Epithelial cell of prostate (primary cell): ENCODE results near the gene CENPO.

ENCODE experiments used
- DNase-seq: peaks from one replicate; pipeline ENCODE4 v3.0.0-alpha.2; 2011; ENCODE audit warnings: low read depth, low spot score
- H3K27ac ChIP-seq: fragments of 450-650 bp; 2 replicates; pipeline ENCODE4 v1.5.1; 2017; ENCODE audit warnings: mild to moderate bottlenecking

Gene CENPO

GRCh38 chr2:24853046-24853445 is 59.8 kb downstream of the CENPO start:
- no peak for DNase-seq
- H3K27ac ChIP-seq = no peak overlapping the region

GRCh38 chr2:24853996-24854395 is 60.8 kb downstream of the CENPO start:
- no peak for DNase-seq
- no peak overlapping the region for H3K27ac ChIP-seq

GRCh38 chr2:24855022-24855622 is 61.9 kb downstream of the CENPO start:
- H3K27ac ChIP-seq = no peak overlapping the region
- DNase-seq = no peak

GRCh38 chr2:24855726-24856125 is 62.5 kb downstream of the CENPO start:
- DNase-seq = no peak
- H3K27ac ChIP-seq = no peak overlapping the region

- DNase-seq = no peak
- no peak overlapping the region for H3K27ac ChIP-seq
Observed at GRCh38 chr2:24856791-24857211, 63.6 kb downstream of the CENPO start.

- no peak for DNase-seq
- no peak overlapping the region for H3K27ac ChIP-seq
Observed at GRCh38 chr2:24857746-24858145, 64.5 kb downstream of the CENPO start.

GRCh38 chr2:24858996-24859395 is 65.8 kb downstream of the CENPO start:
- no peak overlapping the region for H3K27ac ChIP-seq
- no peak for DNase-seq

- no peak overlapping the region for H3K27ac ChIP-seq
- DNase-seq = no peak
Observed at GRCh38 chr2:24859968-24860600, 66.9 kb downstream of the CENPO start.

GRCh38 chr2:24860631-24861030 is 67.4 kb downstream of the CENPO start:
- DNase-seq = no peak

GRCh38 chr2:24861500-24861899 is 68.3 kb downstream of the CENPO start:
- DNase-seq = no peak

More at GRCh38 chr2:24860631-24861030, 67.4 kb downstream of the CENPO start:
- no peak overlapping the region for H3K27ac ChIP-seq

GRCh38 chr2:24863641-24864040 is 70.4 kb downstream of the CENPO start:
- no peak for DNase-seq
- no peak overlapping the region for H3K27ac ChIP-seq

More at GRCh38 chr2:24861500-24861899, 68.3 kb downstream of the CENPO start:
- no peak overlapping the region for H3K27ac ChIP-seq

- no peak for DNase-seq
- no peak overlapping the region for H3K27ac ChIP-seq
Observed at GRCh38 chr2:24866946-24867345, 73.7 kb downstream of the CENPO start.

- no peak for DNase-seq
- no peak overlapping the region for H3K27ac ChIP-seq
Observed at GRCh38 chr2:24870440-24870839, 77.2 kb downstream of the CENPO start.

- no peak for DNase-seq
- H3K27ac ChIP-seq = no peak overlapping the region
Observed at GRCh38 chr2:24870891-24871705, 77.9 kb downstream of the CENPO start.

GRCh38 chr2:24871852-24872333 is 78.7 kb downstream of the CENPO start:
- no peak overlapping the region for H3K27ac ChIP-seq
- no peak for DNase-seq
